Fibroblast of lung (primary cell): ENCODE results near the gene C1orf185.

Source experiments
- CTCF ChIP-seq, 2 donors: IDR thresholded peaks in 1 of 2; conservative IDR thresholded peaks in 1 of 2; 1 replicate in 1 of 2; 2 replicates in 1 of 2; pipeline ENCODE4 v1.5.1; 2011 to 2012; ENCODE audit warnings: low read length in 2 of 2, control low read depth in 1 of 2, inconsistent platforms in 1 of 2, low read depth in 1 of 2, mild to moderate bottlenecking in 1 of 2
- EZH2 ChIP-seq: IDR thresholded peaks from 2 replicates; pipeline ENCODE4 v1.5.1; 2012; ENCODE audit warnings: low read length, control low read depth, mild to moderate bottlenecking; ENCODE audit errors: missing control alignments

- TF ChIP-seq CTCF (conservative IDR thresholded peaks at IDR 0.05 in 1 of 2, IDR thresholded peaks at IDR 0.05 in 1 of 2; ENCODE audit: low read depth in 1 of 2, low read length in 2 of 2) (no peak), EZH2 (no peak)
Observed at GRCh38 chr1:51133045-51133444, 31.0 kb downstream of the C1orf185 start.
